GM18508 (cell line): ENCODE measurements around the gene NR1D1.

ENCODE experiments used
- ATAC-seq: cut with Tn5 transposase; IDR thresholded peaks from one replicate; pipeline ENCODE4 v1.9.1; 2021; ENCODE audit warnings: moderate number of reproducible peaks; ENCODE audit not compliant: insufficient read depth, unreplicated experiment

Gene NR1D1

GRCh38 chr17:40064971-40065768 lies 35.2 kb downstream of the NR1D1 start:
- no peak for ATAC-seq

GRCh38 chr17:40063901-40064531 lies 36.4 kb downstream of the NR1D1 start:
- ATAC-seq = no peak

GRCh38 chr17:40063187-40063771 lies 37.1 kb downstream of the NR1D1 start:
- no peak for ATAC-seq

DNA sequence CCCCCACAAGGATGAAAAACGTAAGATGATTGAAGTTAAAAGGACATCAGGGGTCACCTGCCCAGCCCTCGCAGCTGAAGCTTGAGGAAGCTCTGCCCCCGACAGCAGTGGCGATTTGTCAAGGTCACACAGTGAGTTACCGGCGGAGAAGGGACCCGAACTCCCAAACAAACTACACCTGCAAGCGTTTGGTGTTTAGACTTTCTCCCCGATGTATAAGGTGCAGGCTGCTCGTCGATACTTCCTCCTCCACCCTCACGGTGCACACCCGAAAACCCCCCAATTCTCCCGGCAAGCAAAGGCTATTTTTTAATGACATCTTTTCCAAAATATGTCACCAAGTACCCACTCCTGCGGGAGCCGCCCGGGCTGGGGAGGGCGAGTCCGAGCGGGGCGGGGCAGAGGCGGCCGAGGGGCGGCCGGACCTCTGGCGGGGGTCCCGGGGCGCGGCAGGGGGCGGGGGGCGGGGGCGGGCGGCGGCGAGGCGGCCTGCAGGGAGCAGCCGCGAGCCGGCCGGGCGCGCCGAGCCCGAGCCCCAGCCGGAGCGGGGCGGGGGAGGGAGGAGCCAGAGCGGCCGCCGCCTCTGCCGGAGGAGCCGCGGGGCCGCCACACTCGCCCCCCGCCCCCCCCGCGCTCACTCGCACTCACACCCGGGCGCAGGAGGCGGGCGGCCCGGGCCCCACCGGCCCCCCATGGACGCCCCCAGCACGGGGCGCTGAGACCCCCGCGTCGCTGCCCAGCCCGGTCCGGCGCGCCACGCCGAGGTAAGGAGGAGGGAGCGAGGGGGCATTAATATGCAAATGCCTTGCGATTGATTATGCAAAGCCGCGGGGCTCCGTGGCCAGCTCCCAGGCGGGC lies 37.8 kb downstream of the NR1D1 start, which contains the start of gene THRA:
Gene THRA, plus strand, starts transcription at position 637 of the 858 bp plus-strand sequence. CDS start 11,524 bp downstream, outside the sequence.
- ATAC-seq = no peak

- ATAC-seq = no peak
These were observed 38.8 kb downstream of the NR1D1 start for GRCh38 chr17:40061609-40062038.

DNA sequence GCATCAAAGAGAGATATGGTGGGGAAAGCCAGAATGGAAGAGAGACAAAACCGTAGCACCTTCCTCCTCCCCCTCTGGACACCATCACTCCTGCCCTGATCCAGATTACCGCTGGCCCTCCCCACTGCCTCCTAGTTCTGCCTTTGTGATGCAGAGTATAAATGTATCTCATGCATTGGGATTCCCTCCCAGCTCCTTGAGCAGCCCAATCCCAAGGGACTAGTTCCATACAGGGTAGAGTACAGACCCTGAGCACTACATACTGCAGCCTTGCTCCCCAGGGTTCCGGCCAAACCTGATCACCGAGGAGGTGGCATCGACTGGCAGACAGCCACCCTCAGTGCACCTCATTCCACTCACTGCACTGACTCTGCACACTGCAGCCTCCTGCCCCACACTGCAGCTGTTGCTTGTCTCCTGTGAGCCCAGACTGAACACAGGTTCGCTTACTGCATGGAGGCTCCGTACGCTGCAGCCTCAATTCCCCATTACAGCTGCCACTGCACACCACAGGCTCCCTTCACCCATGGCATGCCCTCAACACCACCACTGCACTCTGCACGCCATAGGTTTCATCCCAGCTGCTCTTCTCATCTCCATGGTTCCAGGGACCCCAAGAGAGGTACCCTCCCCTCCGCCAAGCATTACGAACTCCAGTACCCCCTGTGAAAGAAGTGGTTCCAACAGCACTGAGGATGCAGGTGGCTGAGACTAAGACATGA lies 39.3 kb downstream of the NR1D1 start:
- no peak for ATAC-seq

- no peak for ATAC-seq
These were observed 40.5 kb downstream of the NR1D1 start for GRCh38 chr17:40059729-40060475.

DNA sequence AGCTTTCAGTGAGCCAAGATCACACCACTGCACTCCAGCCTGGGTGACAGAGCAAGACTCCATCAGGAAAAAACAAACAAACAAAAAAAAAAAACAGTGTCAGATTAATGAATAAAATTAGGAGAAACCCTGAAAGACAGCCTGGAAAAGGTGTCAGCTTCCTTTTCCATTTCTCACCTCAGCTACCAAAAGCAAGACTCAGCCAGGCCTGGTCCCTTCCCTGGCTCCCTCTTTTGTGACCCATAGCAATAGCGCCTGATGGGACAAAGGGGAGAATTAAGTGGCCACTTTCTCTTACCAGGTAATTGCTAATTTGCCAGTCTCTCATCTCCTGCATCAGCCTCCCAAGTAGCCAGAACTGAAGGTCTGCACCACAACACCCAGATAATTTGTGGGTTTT lies 41.5 kb downstream of the NR1D1 start:
- no peak for ATAC-seq

GRCh38 chr17:40058186-40058784 lies 42.1 kb downstream of the NR1D1 start:
- ATAC-seq = no peak

DNA sequence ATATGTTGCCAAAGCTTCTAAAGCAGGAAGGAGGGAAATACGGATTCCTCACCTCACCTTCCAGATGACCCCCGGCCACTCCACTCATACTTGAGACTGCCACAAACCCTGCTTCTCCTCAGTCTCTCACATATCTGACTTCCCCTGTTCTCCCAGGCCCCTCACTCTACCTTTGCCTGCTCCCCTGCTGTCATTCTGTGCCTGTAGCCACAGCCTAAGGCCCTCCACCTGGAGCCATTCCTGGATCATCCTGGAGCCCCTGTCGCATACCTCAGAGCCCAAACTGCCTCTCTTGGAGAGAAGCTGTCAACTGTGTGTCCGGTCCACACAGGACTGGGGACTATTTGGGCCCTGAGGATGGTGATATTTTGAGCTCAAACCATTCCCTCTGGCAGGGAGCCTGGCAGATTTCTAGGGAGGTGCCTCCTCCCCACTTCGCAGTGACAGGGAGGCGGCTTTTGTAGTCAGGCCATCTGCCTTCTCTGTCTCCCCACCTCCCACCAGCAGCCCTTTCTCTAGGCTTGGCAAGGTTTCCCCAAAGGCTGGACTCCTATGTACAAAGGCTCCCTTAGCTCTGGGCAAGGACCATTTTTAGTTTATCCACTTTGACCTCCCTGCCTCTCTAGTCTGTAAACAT lies 43.9 kb downstream of the NR1D1 start:
- ATAC-seq = no peak
